ENCODE results near the gene WDR33. TPM values are rescaled to one million over a fixed set of nuclear protein-coding genes. Genes with fewer than 3 reads are reported as not detected.

The WDR33 gene
- total and polyA plus RNA-seq, 2 donors (not counting 3 experiments of a cell fraction or from before 2014, with no cell fraction given) = 16.4 to 52.5 TPM

DNA sequence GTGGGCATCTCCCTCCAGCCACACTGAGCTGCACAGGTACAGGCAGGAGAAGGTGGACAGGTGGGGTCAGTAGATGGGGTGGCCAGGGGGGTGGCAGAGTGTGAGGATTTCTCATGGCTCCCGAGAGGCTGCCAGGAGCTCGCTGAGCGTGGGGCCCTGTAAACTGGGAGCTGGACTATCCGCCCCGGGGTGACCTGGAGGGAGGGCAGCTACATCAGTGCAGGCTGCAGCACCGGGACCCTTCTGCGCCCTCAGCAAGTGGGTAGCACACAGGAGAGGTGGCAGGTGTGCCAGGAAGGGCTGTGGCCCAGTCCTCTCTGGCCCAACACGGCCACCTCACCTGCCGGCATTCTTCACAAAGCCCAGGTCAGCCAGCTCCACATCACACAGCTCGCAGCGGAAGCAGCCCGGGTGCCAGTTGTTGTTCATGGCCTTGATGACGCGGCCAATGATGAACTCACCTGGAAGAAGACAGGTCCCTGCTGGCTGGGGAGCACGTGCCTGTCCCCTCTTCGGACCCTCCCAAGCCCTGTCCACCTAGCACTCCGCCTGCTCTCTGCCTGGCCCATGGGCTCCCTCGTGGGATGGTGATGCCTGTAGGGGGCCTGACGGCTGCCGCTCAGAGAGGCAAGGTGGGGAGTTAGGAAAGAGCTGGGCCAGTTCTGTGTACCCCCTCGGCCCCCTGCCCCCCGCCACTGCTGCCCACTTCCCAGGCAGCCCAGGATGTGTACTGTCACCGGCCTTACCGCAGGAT is 156.7 kb downstream of the WDR33 start:
- Histone ChIP-seq H3K9me3 (replicated peaks; ENCODE audit: control insufficient read depth, insufficient read depth, low read length) (no peaks in the 10 kb centered on the region), H3K4me2 (ENCODE audit: insufficient read depth, low read length) (no peak overlapping the region), H3K79me2 (ENCODE audit: control insufficient read depth, insufficient read depth, low read length) (no peaks in the 10 kb centered on the region), H3K27me3 (ENCODE audit: control insufficient read depth in 2 of 2, insufficient read depth in 2 of 2, low read length in 2 of 2) (no peaks in the 10 kb centered on the region), H3K4me1 (ENCODE audit: control insufficient read depth, extremely low read depth, insufficient read depth, low read length) (peaks cover 8% of the 10 kb centered on the region), H2AFZ (ENCODE audit: low read depth, low read length) (no peak overlapping the region), H3K36me3 (ENCODE audit: control insufficient read depth in 2 of 2, extremely low read depth in 1 of 2, insufficient read depth in 2 of 2, low read length in 2 of 2) (peaks cover 0 to 9% of the 10 kb centered on the region in 2 experiments), H3K27ac (ENCODE audit: insufficient read depth, low read depth, low read length) (no peak overlapping the region), H4K20me1 (replicated peaks; ENCODE audit: control insufficient read depth, extremely low read depth, insufficient read depth, low read length) (no peaks in the 10 kb centered on the region), H3K4me3 (replicated peaks in 1 of 3; ENCODE audit: insufficient read depth in 1 of 3, low read depth in 1 of 3, low read length in 3 of 3) (no peak overlapping the region), H3K9me1 (replicated peaks; ENCODE audit: control insufficient read depth, extremely low read depth, insufficient read depth, low read length) (no peaks in the 10 kb centered on the region), H3K9ac (replicated peaks; ENCODE audit: extremely low read depth, insufficient read depth, low read length) (no peak overlapping the region)
- intact Hi-C loops (cut with micrococcal nuclease) (no loop called here), dilution Hi-C loops (cut with MboI; ENCODE audit: extremely low pct_ligation_motif_present, low sequenced_read_pairs) (no loop called here)
- TF ChIP-seq MAX (IDR thresholded peaks at IDR 0.05; ENCODE audit: insufficient read depth, insufficient read length) = no peak
- TF ChIP-seq MYC (IDR thresholded peaks at IDR 0.05; ENCODE audit: low read depth, low read length) = no peak
- TF ChIP-seq FOS (IDR thresholded peaks at IDR 0.05; ENCODE audit: borderline replicate concordance, insufficient read depth, low read length) = no peak
- TF ChIP-seq EZH2 (IDR thresholded peaks at IDR 0.05; ENCODE audit: borderline replicate concordance, low read depth, low read length, severe bottlenecking) = no peak
- TF ChIP-seq GATA2 (IDR thresholded peaks at IDR 0.05; ENCODE audit: insufficient read depth, insufficient read length, low read depth, low read length) = no peak
- no peak for TF ChIP-seq POLR2AphosphoS5 (IDR thresholded peaks at IDR 0.05; ENCODE audit: insufficient read depth, low read depth, low read length)
- TF ChIP-seq JUN (IDR thresholded peaks at IDR 0.05; ENCODE audit: borderline replicate concordance, insufficient read depth, insufficient read length, low read depth) = no peak
- no peak for TF ChIP-seq POLR2A (IDR thresholded peaks at IDR 0.05; ENCODE audit: low read depth, low read length)
- TF ChIP-seq, protein P1, sequence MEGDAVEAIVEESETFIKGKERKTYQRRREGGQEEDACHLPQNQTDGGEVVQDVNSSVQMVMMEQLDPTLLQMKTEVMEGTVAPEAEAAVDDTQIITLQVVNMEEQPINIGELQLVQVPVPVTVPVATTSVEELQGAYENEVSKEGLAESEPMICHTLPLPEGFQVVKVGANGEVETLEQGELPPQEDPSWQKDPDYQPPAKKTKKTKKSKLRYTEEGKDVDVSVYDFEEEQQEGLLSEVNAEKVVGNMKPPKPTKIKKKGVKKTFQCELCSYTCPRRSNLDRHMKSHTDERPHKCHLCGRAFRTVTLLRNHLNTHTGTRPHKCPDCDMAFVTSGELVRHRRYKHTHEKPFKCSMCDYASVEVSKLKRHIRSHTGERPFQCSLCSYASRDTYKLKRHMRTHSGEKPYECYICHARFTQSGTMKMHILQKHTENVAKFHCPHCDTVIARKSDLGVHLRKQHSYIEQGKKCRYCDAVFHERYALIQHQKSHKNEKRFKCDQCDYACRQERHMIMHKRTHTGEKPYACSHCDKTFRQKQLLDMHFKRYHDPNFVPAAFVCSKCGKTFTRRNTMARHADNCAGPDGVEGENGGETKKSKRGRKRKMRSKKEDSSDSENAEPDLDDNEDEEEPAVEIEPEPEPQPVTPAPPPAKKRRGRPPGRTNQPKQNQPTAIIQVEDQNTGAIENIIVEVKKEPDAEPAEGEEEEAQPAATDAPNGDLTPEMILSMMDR (IDR thresholded peaks at IDR 0.05; ENCODE audit: extremely low read depth in 1 of 2, insufficient read depth in 1 of 2, low read depth in 1 of 2, low read length in 2 of 2) = no peak
- DNase-seq (ENCODE audit: low read depth, low spot score) (no peak), FAIRE-seq (no peak)
- BruUV-seq (replicated peaks) = no TSS peak
- ChIA-PET POLR2A (no interaction called here), CTCF (interaction anchor here (1.5 to 12.1 kb wide), 3 partner anchors 42 to 62 kb away, joined by 3 to 424 read pairs (median 5); no protein-coding TSS in a partner anchor)

Measured in endothelial cell of umbilical vein (primary cell).